Neuronal stem cell (in vitro differentiated cells): ENCODE data around the gene CD63.

ENCODE experiments used
- DNase-seq: peaks from one replicate; pipeline ENCODE4 v3.0.0-alpha.2; 2013; ENCODE audit warnings: low spot score
- H2AFZ ChIP-seq: one replicate; pipeline ENCODE4 v1.6.1; 2013; ENCODE audit warnings: mild to moderate bottlenecking, low read length, inconsistent platforms
- H2AK5ac ChIP-seq: 2 replicates; pipeline ENCODE4 v1.6.1; 2013; ENCODE audit warnings: low read depth, mild to moderate bottlenecking, inconsistent platforms, low read length, moderate library complexity, mixed read lengths
- H2BK120ac ChIP-seq: 2 replicates; pipeline ENCODE4 v1.6.1; 2013; ENCODE audit warnings: low read depth, mild to moderate bottlenecking, inconsistent platforms, low read length, moderate library complexity, mixed read lengths
- H2BK12ac ChIP-seq: one replicate; pipeline ENCODE4 v1.6.1; 2013; ENCODE audit warnings: low read length, inconsistent platforms
- H2BK15ac ChIP-seq: 2 replicates; pipeline ENCODE4 v1.6.1; 2013; ENCODE audit warnings: mild to moderate bottlenecking, low read length, inconsistent platforms, mixed read lengths
- H2BK5ac ChIP-seq: one replicate; pipeline ENCODE4 v1.6.1; 2013; ENCODE audit warnings: inconsistent platforms, mild to moderate bottlenecking, low read length, moderate library complexity
- H3K14ac ChIP-seq: one replicate; pipeline ENCODE4 v1.6.1; 2013; ENCODE audit warnings: low read length, inconsistent platforms
- H3K18ac ChIP-seq: 2 replicates; pipeline ENCODE4 v1.6.1; 2013; ENCODE audit warnings: low read length, inconsistent platforms
- H3K23ac ChIP-seq: 2 replicates; pipeline ENCODE4 v1.6.1; 2013; ENCODE audit warnings: low read depth, mild to moderate bottlenecking, mixed read lengths, low read length, inconsistent platforms; ENCODE audit not compliant: poor library complexity
- H3K27ac ChIP-seq: replicated peaks from 3 replicates; pipeline ENCODE4 v1.5.1; 2013; ENCODE audit warnings: low read length, inconsistent platforms
- H3K27me3 ChIP-seq, 3 experiments: 2 replicates each; pipeline ENCODE4 v1.6.1; 2013; ENCODE audit warnings: low read length in 3 of 3, mild to moderate bottlenecking in 2 of 3, inconsistent platforms in 1 of 3, low read depth in 1 of 3, mixed read lengths in 1 of 3, moderate library complexity in 1 of 3; ENCODE audit not compliant: control insufficient read depth in 3 of 3, insufficient read depth in 3 of 3
- H3K36me3 ChIP-seq, 2 donors: replicated peaks in 1 of 2; 2 replicates each; pipeline ENCODE4 v1.6.1; 2013; ENCODE audit warnings: low read length in 2 of 2; ENCODE audit not compliant: control insufficient read depth in 2 of 2, insufficient read depth in 2 of 2
- H3K4ac ChIP-seq: 2 replicates; pipeline ENCODE4 v1.6.1; 2013; ENCODE audit warnings: inconsistent platforms, mild to moderate bottlenecking, low read length, moderate library complexity
- H3K4me1 ChIP-seq, 2 donors: 1 replicate in 1 of 2; 2 replicates in 1 of 2; pipeline ENCODE4 v1.6.1; 2013; ENCODE audit warnings: low read length in 2 of 2, low read depth in 1 of 2; ENCODE audit not compliant: control insufficient read depth in 2 of 2, insufficient read depth in 1 of 2
- H3K4me2 ChIP-seq: one replicate; pipeline ENCODE4 v1.6.1; 2013; ENCODE audit warnings: mild to moderate bottlenecking, low read length, inconsistent platforms; ENCODE audit not compliant: insufficient read depth, poor library complexity, severe bottlenecking
- H3K4me3 ChIP-seq, 2 donors: 2 replicates each; pipeline ENCODE4 v1.5.1; 2013; ENCODE audit warnings: low read length in 2 of 2, mild to moderate bottlenecking in 2 of 2, inconsistent platforms in 1 of 2, moderate library complexity in 1 of 2
- H3K79me1 ChIP-seq: one replicate; pipeline ENCODE4 v1.6.1; 2013; ENCODE audit warnings: low read depth, mild to moderate bottlenecking, inconsistent platforms, low read length, moderate library complexity
- H3K9ac ChIP-seq: one replicate; pipeline ENCODE4 v1.6.1; 2013; ENCODE audit warnings: mild to moderate bottlenecking, low read depth, low read length, inconsistent platforms; ENCODE audit not compliant: poor library complexity
- H3K9me3 ChIP-seq, 2 donors: replicated peaks in 1 of 2; 2 replicates each; pipeline versions ENCODE3 to v1.6.1; 2013; ENCODE audit warnings: low read length in 2 of 2, mild to moderate bottlenecking in 2 of 2, inconsistent platforms in 1 of 2, low read depth in 1 of 2, mixed read lengths in 1 of 2, moderate library complexity in 1 of 2; ENCODE audit not compliant: control insufficient read depth in 2 of 2, insufficient read depth in 1 of 2
- H4K8ac ChIP-seq: one replicate; pipeline ENCODE4 v1.6.1; 2013; ENCODE audit warnings: low read depth, mild to moderate bottlenecking, inconsistent platforms, low read length, moderate library complexity
- H4K91ac ChIP-seq: one replicate; pipeline ENCODE4 v1.6.1; 2013; ENCODE audit warnings: low read length, low read depth, mild to moderate bottlenecking, inconsistent platforms; ENCODE audit not compliant: poor library complexity
- WGBS, 2 donors: extraction: QIAGEN DNeasy Blood & Tissue Kit; methylation state at CpG; one replicate each; pipeline ENCODE4 v1.1.7; 2013; ENCODE audit warnings: missing lambda C conversion rate in 2 of 2, mixed read lengths in 1 of 2; ENCODE audit not compliant: insufficient read length in 2 of 2, insufficient replicate concordance in 1 of 2; ENCODE audit errors: extremely low coverage in 2 of 2; 5-methylcytosine and 5-hydroxymethylcytosine counted together

Gene CD63

DNA sequence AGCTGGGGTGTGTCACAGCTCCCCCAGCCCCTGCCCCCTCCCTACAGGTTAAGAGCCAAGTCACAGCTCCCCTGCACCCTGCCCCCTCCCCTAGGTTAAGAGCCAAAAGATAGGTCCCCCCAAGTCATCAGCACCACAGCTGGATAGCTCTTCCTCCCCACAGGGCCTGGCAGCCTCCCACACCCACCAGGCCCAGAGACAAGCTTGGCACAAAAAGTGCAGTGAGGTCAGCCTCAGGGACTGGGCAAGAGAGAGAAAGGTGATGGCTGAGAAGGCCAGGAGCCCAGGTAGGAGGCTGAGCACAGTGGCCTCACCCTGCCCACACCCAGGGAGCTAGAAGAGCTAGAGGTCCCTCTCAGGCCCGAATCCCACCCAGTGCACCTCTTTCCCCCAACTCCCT, 29.8 kb downstream of the CD63 start:
- H3K4me3 ChIP-seq = no peak overlapping the region
- no peak overlapping the region for H3K14ac ChIP-seq
- H3K9ac ChIP-seq = no peak overlapping the region
- WGBS, 2 donors = no CpG with 5 or more reads among the region's 1 CpG
- H4K91ac ChIP-seq = no peak overlapping the region
- H3K18ac ChIP-seq = no peak overlapping the region
- H3K79me1 ChIP-seq = peaks cover 3% of the 10 kb centered on the region
- H3K4ac ChIP-seq = no peak overlapping the region
- no peak overlapping the region for H2AFZ ChIP-seq
- H4K8ac ChIP-seq = no peak overlapping the region
- no peak overlapping the region for H2BK5ac ChIP-seq
- DNase-seq = no peak
- no peaks in the 10 kb centered on the region for H3K9me3 ChIP-seq
- peaks cover 14 to 36% of the 10 kb centered on the region in 2 donors for H3K36me3 ChIP-seq
- no peak overlapping the region for H2AK5ac ChIP-seq
- H3K27ac ChIP-seq = no peak overlapping the region
- H2BK12ac ChIP-seq = no peak overlapping the region
- H3K4me1 ChIP-seq = peaks cover 0 to 1% of the 10 kb centered on the region in 2 donors
- H2BK120ac ChIP-seq = no peak overlapping the region
- H2BK15ac ChIP-seq = no peak overlapping the region
- H3K23ac ChIP-seq = no peak overlapping the region
- no peaks in the 10 kb centered on the region for H3K27me3 ChIP-seq
- H3K4me2 ChIP-seq = no peak overlapping the region

GRCh38 chr12:55698241-55698955, 30.4 kb downstream of the CD63 start:
- peak overlapping the region; percentile 29 for H3K18ac ChIP-seq
- H3K9ac ChIP-seq = peak overlapping the region; percentile 13
- no peak overlapping the region for H4K8ac ChIP-seq
- no peak overlapping the region for H3K4ac ChIP-seq
- no peak overlapping the region for H2BK12ac ChIP-seq
- H2BK120ac ChIP-seq = no peak overlapping the region
- DNase-seq = no peak
- H2AK5ac ChIP-seq = no peak overlapping the region
- H3K4me2 ChIP-seq = no peak overlapping the region
- no peaks in the 10 kb centered on the region for H3K9me3 ChIP-seq
- no peaks in the 10 kb centered on the region for H3K4me1 ChIP-seq
- H3K27ac ChIP-seq = no peak overlapping the region
- H3K36me3 ChIP-seq = peaks cover 14 to 40% of the 10 kb centered on the region in 2 donors
- H4K91ac ChIP-seq = no peak overlapping the region
- H2AFZ ChIP-seq = no peak overlapping the region
- H3K23ac ChIP-seq = no peak overlapping the region
- WGBS, 2 donors = no CpG with 5 or more reads among the region's 16 CpGs
- no peak overlapping the region for H2BK5ac ChIP-seq
- H3K27me3 ChIP-seq = no peaks in the 10 kb centered on the region
- H3K14ac ChIP-seq = no peak overlapping the region
- peaks cover 3% of the 10 kb centered on the region for H3K79me1 ChIP-seq
- H2BK15ac ChIP-seq = no peak overlapping the region
- H3K4me3 ChIP-seq = no peak overlapping the region

DNA sequence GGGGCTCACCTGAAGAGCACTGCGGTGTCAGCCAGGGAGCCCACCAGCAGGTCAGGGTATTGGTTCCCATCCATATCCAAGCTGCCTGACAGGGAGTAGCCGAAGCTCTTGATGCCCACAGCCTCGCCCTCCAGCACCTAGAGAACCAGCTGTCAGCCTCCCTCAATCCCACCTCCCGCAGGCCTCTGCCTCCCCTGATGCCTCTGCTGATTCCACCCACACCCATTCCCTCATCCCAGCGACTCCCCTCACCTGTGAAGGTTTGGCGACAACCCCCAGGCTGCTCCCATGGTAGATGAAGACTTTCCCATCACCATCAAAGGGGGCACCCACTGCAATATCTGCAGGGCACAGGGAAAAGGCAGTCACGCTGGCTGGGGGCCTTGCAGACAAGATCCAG, 31.1 kb downstream of the CD63 start:
- Histone ChIP-seq H2BK15ac (no peak overlapping the region), H3K9ac (no peak overlapping the region), H3K18ac (no peak overlapping the region), H4K91ac (no peak overlapping the region), H3K4me3 (no peak overlapping the region), H3K79me1 (peaks cover 3% of the 10 kb centered on the region), H3K36me3 (peaks cover 14 to 42% of the 10 kb centered on the region in 2 donors), H3K4ac (no peak overlapping the region), H2BK12ac (no peak overlapping the region), H3K27ac (no peak overlapping the region), H3K4me2 (no peak overlapping the region), H4K8ac (no peak overlapping the region), H3K23ac (no peak overlapping the region), H3K9me3 (no peaks in the 10 kb centered on the region), H3K27me3 (no peaks in the 10 kb centered on the region), H2BK120ac (no peak overlapping the region), H2AFZ (no peak overlapping the region), H3K14ac (no peak overlapping the region), H3K4me1 (no peaks in the 10 kb centered on the region), H2BK5ac (no peak overlapping the region), H2AK5ac (no peak overlapping the region)
- DNase-seq = no peak
- no CpG with 5 or more reads among the region's 7 CpGs for WGBS, 2 donors

DNA sequence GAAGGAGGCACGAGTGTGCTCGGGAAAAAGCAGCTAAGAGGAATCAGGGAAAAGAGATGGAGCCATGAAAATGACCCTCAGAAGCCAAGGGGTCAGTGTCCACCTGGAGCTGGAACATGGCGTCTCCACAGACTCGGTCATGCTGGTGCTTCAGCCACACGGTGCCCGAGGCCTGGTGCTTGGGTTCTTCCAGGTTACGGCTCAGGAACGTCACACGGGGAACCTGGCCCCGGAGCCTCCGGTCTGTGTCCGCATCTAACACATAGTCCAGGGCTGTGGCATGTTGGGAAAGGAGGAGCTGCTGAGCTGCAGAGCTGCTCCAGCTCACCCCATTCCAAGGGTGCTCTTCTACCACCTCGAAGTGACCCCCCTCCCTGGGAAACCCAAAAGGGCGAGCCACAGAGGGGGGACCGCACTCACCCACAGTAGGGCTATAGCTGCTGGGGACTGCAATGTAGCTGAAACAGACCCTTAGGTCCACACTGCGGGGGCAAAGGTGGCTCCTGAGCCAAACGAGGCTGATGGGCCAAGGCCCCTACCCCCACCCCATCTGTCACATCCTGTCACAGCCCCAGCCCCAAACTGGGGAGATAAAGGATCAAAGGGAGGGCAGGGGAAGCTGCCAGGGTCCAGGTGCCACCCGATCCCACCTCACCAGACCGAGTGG, 31.9 kb downstream of the CD63 start:
- peaks cover 14 to 44% of the 10 kb centered on the region in 2 donors for H3K36me3 ChIP-seq
- no peak overlapping the region for H2BK120ac ChIP-seq

More for the DNA sequence above, 31.9 kb downstream of the CD63 start:
- Histone ChIP-seq H2BK15ac (no peak overlapping the region), H2BK5ac (no peak overlapping the region), H3K4me1 (no peaks in the 10 kb centered on the region), H3K14ac (no peak overlapping the region), H2AK5ac (no peak overlapping the region), H4K8ac (no peak overlapping the region), H3K9me3 (no peaks in the 10 kb centered on the region), H2BK12ac (no peak overlapping the region), H3K9ac (no peak overlapping the region), H3K27me3 (no peaks in the 10 kb centered on the region), H3K4me2 (no peak overlapping the region), H3K4ac (no peak overlapping the region), H3K27ac (no peak overlapping the region), H4K91ac (no peak overlapping the region), H3K4me3 (no peak overlapping the region), H3K23ac (no peak overlapping the region), H3K79me1 (peaks cover 2% of the 10 kb centered on the region), H3K18ac (no peak overlapping the region), H2AFZ (no peak overlapping the region)
- no CpG with 5 or more reads among the region's 19 CpGs for WGBS, 2 donors
- DNase-seq = no peak
